B cell (primary cell): ENCODE measurements around the gene SLC7A6OS. TPM values are rescaled to one million over a fixed set of nuclear protein-coding genes. Genes with fewer than 3 reads are reported as not detected.

Experiments used
- ATAC-seq: fragments of 200-7000 bp; cut with Tn5 transposase; one replicate; pipeline ENCODE4 v1.10.0; 2021; ENCODE audit warnings: low read depth, mild to moderate bottlenecking, moderate number of reproducible peaks, moderate library complexity
- CTCF ChIA-PET: fragments of 350-600 bp; sonication (Branson Sonifier 250); formaldehyde crosslinking; loops from one replicate; lab custom pipeline; 2021; ENCODE audit warnings: antibody characterized with exemption, inconsistent platforms; lab: Charles Lee
- POLR2A ChIA-PET: fragments of 350-600 bp; sonication (Branson Sonifier 250); formaldehyde crosslinking; loops from one replicate; lab custom pipeline; 2021; ENCODE audit warnings: antibody characterized with exemption; lab: Charles Lee
- DNase-seq: peaks from one replicate; pipeline ENCODE4 v3.0.0; 2013
- H2AFZ ChIP-seq: 2 replicates; pipeline ENCODE4 v1.6.1; 2012; ENCODE audit warnings: mild to moderate bottlenecking, low read depth, low read length; ENCODE audit not compliant: insufficient read depth, poor library complexity, severe bottlenecking
- H3K27ac ChIP-seq, 2 donors: 1 replicate in 1 of 2; 2 replicates in 1 of 2; pipeline ENCODE4 v1.5.1; 2012 to 2013; ENCODE audit warnings: low read length in 2 of 2, mild to moderate bottlenecking in 2 of 2, moderate library complexity in 1 of 2
- H3K27me3 ChIP-seq, 4 experiments: fragments of 200-600 bp in 1 of 4; sonication (generic) in 1 of 4; replicated peaks in 1 of 4; 1 replicate in 2 of 4; 2 replicates in 2 of 4; pipeline versions ENCODE4 v1.6.1 to v1.7.0; 2013 to 2016; ENCODE audit warnings: low read length in 3 of 4, mild to moderate bottlenecking in 2 of 4, mixed read lengths in 1 of 4, moderate library complexity in 1 of 4; ENCODE audit not compliant: insufficient read depth in 4 of 4, control insufficient read depth in 3 of 4; ENCODE audit errors: control extremely low read depth in 1 of 4
- H3K36me3 ChIP-seq, 2 experiments: replicated peaks in 1 of 2; 1 replicate in 1 of 2; 2 replicates in 1 of 2; pipeline versions ENCODE4 v1.6.1 to v1.7.1; 2013; ENCODE audit warnings: low read length in 1 of 2; ENCODE audit not compliant: insufficient read depth in 2 of 2, control insufficient read depth in 1 of 2; ENCODE audit errors: control extremely low read depth in 1 of 2, extremely low read depth in 1 of 2
- H3K4me1 ChIP-seq, 2 donors: fragments of 200-600 bp in 1 of 2; sonication (generic) in 1 of 2; 1 replicate in 1 of 2; 2 replicates in 1 of 2; pipeline versions ENCODE4 v1.5.1 to v1.6.1; 2013 to 2017; ENCODE audit warnings: low read length in 2 of 2; ENCODE audit not compliant: control insufficient read depth in 2 of 2, insufficient read depth in 2 of 2
- H3K4me2 ChIP-seq: replicated peaks from 2 replicates; pipeline ENCODE3; 2012; ENCODE audit warnings: mild to moderate bottlenecking, low read depth, low read length; ENCODE audit not compliant: poor library complexity, severe bottlenecking
- H3K4me3 ChIP-seq, 5 experiments: fragments of 200-600 bp in 1 of 5; sonication (generic) in 1 of 5; 1 replicate in 3 of 5; 2 replicates in 2 of 5; pipeline versions ENCODE4 v1.5.1 to v1.7.0; 2011 to 2016; ENCODE audit warnings: low read length in 4 of 5, mild to moderate bottlenecking in 4 of 5, low read depth in 2 of 5, control low read depth in 1 of 5, moderate library complexity in 1 of 5; ENCODE audit not compliant: insufficient read depth in 1 of 5; ENCODE audit errors: control extremely low read depth in 1 of 5, extremely low read depth in 1 of 5
- H3K79me2 ChIP-seq: fragments of 200-600 bp; sonication (generic); one replicate; pipeline ENCODE4 v1.6.0; 2016; ENCODE audit warnings: low read length; ENCODE audit not compliant: control insufficient read depth, insufficient read depth
- H3K9ac ChIP-seq: fragments of 200-600 bp; sonication (generic); 2 replicates; pipeline ENCODE4 v1.6.1; 2017; ENCODE audit warnings: mild to moderate bottlenecking, low read length, moderate library complexity
- H3K9me3 ChIP-seq, 3 donors: one replicate each; pipeline versions ENCODE4 v1.6.1 to v1.7.1; 2013; ENCODE audit warnings: low read length in 2 of 3; ENCODE audit not compliant: control insufficient read depth in 2 of 3, insufficient read depth in 1 of 3; ENCODE audit errors: control extremely low read depth in 1 of 3
- H4K20me1 ChIP-seq: 2 replicates; pipeline ENCODE4 v1.6.0; 2012; ENCODE audit warnings: mild to moderate bottlenecking, low read length; ENCODE audit not compliant: insufficient read depth, control insufficient read depth, poor library complexity, severe bottlenecking
- H3K27ac Mint-ChIP-seq: one replicate; pipeline ENCODE4 v1.8.0; 2021; ENCODE audit warnings: mixed read lengths
- H3K27me3 Mint-ChIP-seq: one replicate; pipeline ENCODE4 v1.8.0; 2021; ENCODE audit warnings: mixed read lengths
- H3K4me1 Mint-ChIP-seq: one replicate; pipeline ENCODE4 v1.8.0; 2021; ENCODE audit warnings: mixed read lengths
- H3K4me3 Mint-ChIP-seq: one replicate; pipeline ENCODE4 v1.8.0; 2021; ENCODE audit warnings: mixed read lengths
- H3K9me3 Mint-ChIP-seq: one replicate; pipeline ENCODE4 v1.8.0; 2022; ENCODE audit warnings: mixed read lengths; ENCODE audit not compliant: insufficient read depth
- EZH2 ChIP-seq: IDR thresholded peaks from 2 replicates; pipeline ENCODE4 v1.6.1; 2012; ENCODE audit warnings: borderline replicate concordance, low read depth, mild to moderate bottlenecking, moderate library complexity, low read length; ENCODE audit not compliant: insufficient read depth, poor library complexity, severe bottlenecking
- WGBS: methylation state at CpG from one replicate; pipeline ENCODE4 v1.1.5; 2013; ENCODE audit warnings: missing lambda C conversion rate; ENCODE audit not compliant: insufficient coverage; 5-methylcytosine and 5-hydroxymethylcytosine counted together
- intact Hi-C: fragments of 100-400 bp; cut with micrococcal nuclease; formaldehyde crosslinking; loops from one replicate; pipeline ENCODE4 v1.10.0; 2022
- polyA plus RNA-seq: library from polyadenylated mRNA; depleted of rRNA; stranded (reverse); fragments of >200 nt; gene quantifications from 2 replicates; pipeline ENCODE4 v1.2.3, GENCODE V29; 2012
- total RNA-seq, 2 donors: library from RNA; stranded (reverse); fragments of 120-200 nt in 1 of 2; gene quantifications; 1 replicate in 1 of 2; 2 replicates in 1 of 2; pipeline versions ENCODE4 v1.2.3 to v1.2.4, GENCODE V29; 2013 to 2022
- TF ChIP-seq, protein P1 (sequence below): fragments of 200-600 bp; IDR thresholded peaks from one replicate; pipeline ENCODE4 v1.8.0; 2022; ENCODE audit warnings: antibody characterized with exemption, mild to moderate bottlenecking

The SLC7A6OS gene
- total and polyA plus RNA-seq, 2 donors (not counting 1 experiment from before 2014, with no cell fraction given) = 9.9 to 54.1 TPM

DNA sequence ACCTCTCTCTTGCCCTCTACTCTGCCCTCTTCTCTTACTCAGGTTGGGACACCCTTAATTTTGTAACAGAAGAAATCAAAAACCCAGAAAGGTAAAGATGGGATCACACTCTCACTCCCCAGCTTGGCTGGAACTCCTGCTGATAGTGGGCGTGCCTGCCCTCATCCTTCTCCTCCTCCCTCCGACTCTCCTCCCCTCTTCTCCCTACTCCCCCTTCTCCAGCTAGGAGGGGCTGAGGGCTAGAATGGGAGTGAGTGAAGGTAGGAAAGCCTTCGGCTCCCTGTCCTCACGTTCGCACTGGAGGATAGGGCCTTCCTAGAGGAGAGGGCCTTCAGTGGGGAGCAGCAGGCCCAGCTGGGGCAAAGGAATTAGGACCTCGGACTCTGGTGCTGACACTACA is 20.3 kb downstream of the SLC7A6OS start:
- Histone ChIP-seq H3K27me3 (no peaks in the 10 kb centered on the region), H3K4me2 (peak overlapping the region; percentile 51), H3K36me3 (peaks cover 2 to 58% of the 10 kb centered on the region in 2 experiments), H3K4me1 (peaks cover 50 to 68% of the 10 kb centered on the region in 2 donors), H2AFZ (no peak overlapping the region), H3K9ac (no peak overlapping the region), H3K79me2 (peaks cover 85% of the 10 kb centered on the region), H3K27ac (peak overlapping the region; percentile 62 to 92), H3K4me3 (no peak overlapping the region), H3K9me3 (no peaks in the 10 kb centered on the region), H4K20me1 (no peaks in the 10 kb centered on the region)
- Mint-ChIP-seq H3K9me3 (no peaks in the 10 kb centered on the region), H3K4me3 (no peak overlapping the region), H3K27me3 (no peaks in the 10 kb centered on the region), H3K4me1 (peaks cover 55% of the 10 kb centered on the region), H3K27ac (peak overlapping the region; percentile 93)
- TF ChIP-seq, protein P1, sequence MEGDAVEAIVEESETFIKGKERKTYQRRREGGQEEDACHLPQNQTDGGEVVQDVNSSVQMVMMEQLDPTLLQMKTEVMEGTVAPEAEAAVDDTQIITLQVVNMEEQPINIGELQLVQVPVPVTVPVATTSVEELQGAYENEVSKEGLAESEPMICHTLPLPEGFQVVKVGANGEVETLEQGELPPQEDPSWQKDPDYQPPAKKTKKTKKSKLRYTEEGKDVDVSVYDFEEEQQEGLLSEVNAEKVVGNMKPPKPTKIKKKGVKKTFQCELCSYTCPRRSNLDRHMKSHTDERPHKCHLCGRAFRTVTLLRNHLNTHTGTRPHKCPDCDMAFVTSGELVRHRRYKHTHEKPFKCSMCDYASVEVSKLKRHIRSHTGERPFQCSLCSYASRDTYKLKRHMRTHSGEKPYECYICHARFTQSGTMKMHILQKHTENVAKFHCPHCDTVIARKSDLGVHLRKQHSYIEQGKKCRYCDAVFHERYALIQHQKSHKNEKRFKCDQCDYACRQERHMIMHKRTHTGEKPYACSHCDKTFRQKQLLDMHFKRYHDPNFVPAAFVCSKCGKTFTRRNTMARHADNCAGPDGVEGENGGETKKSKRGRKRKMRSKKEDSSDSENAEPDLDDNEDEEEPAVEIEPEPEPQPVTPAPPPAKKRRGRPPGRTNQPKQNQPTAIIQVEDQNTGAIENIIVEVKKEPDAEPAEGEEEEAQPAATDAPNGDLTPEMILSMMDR = no peak
- TF ChIP-seq EZH2 = no peak
- DNase-seq = no peak
- intact Hi-C loops = no loop called here
- ChIA-PET CTCF (interaction anchor here (1.1 to 10.2 kb wide), 6 partner anchors 9 to 38 kb away, joined by 3 to 289 read pairs (median 6); partner anchors contain the start of gene SLC7A6), POLR2A (interaction anchor here (1.1 to 1.8 kb wide), 2 partner anchors 26 to 33 kb away, joined by 4 to 11 read pairs; partner anchors contain the start of gene SLC7A6)
- WGBS = 100% methylated on average over 4 of the region's 6 CpGs
- no peak for ATAC-seq
